ENCODE results near the gene BTG1.

Gene BTG1, protein sequence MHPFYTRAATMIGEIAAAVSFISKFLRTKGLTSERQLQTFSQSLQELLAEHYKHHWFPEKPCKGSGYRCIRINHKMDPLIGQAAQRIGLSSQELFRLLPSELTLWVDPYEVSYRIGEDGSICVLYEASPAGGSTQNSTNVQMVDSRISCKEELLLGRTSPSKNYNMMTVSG

DNA sequence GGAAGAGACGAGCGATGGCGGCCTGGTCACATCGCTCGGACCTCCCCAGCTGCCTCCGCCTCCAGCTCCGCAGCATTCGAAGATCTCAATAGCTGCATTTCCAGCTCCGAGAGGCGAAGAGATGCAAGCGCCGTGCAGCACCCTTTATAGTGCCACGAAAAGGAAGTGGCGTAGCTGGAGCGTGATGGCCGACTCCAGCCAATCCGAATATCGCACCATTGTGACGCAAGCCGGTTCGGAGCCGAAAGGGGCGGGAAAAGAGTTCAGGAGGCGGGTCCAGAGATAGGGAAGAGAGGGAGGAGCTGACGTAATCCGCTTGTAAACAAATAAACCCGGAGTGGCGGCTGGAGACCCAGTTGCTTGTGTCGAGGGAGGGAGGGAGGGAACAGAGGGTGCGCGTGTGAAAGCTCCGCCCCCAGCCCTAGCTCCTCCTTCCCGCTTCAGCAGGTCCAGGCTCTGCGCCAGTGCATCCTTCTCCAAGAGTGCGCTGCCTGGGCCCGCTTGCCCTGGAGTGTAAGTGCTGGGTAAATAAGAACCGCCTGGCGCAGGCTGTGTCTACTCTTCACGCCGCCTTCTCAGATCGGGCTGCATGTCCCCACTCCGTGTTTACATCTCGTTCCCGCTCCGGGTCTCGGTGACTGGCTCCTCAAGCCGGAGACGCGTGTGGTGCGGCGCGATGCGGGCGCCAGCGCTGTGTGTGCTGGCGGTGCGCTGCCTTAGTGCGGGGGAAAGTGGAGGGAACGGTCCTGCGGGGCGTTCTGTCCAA lies at the start of gene BTG1:
Gene BTG1, minus strand, starts transcription at position 116 of the 766 bp plus-strand sequence. CDS start 311 bp downstream, outside the sequence.
- DNase-seq, result peak; percentile 100

DNA sequence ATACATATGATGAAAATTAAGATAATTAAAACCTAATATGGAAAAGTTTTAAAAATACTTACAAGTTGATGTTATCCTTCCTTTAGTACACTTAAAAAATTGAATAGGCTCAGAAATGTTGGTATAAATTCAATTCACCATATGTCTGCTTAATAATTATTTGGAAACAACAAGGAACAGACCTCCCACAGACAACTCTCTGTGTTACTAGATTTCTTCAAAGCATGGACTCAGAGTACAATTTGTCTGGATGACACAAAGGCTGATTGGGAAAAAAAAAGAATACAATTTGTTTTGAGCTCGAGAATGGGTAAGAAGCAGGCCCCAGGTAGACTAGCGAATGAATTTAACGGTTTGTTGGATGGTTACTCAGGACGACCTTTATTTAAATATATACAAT lies 48.9 kb upstream of the BTG1 start:
- DNase-seq, result no peak

DNA sequence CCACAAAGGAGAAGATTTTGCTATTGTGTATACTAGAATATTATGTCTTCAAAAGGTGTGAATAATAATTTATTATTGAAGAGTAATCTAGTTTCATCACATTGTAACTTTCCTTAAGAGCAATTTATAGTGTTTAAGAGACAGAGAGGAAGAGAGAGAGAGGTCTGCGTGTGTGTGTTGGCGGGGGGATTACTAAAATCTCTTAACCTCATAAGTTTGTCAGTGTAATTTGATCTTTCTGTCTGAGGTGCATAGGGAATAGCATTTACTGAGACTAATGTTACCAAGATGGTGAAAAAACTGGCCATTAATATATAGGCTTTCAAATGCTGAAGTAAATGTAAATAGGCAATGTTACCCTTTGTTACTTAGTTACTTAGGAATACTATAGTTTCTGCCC lies 48.2 kb upstream of the BTG1 start:
- DNase-seq, result no peak

DNA sequence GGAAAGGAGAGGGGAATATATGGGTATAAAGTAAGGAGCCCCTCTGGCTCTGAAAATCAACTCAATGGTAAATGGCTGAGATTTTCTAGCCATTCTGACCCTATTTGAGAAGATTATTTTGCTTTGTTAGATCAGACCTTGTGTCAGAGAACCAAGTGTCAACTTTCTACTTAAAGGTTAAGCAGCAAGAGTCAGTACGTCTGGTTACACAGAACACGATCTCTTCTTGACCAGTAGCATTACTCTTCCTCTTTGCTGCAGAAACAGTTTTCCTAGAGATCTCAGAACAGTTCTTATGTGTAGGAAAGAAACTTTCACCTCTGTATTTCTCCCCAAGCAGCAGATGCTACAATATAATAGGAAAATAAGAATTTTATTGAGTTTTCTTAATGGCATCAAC lies 47.4 kb upstream of the BTG1 start:
- DNase-seq, result no peak

DNA sequence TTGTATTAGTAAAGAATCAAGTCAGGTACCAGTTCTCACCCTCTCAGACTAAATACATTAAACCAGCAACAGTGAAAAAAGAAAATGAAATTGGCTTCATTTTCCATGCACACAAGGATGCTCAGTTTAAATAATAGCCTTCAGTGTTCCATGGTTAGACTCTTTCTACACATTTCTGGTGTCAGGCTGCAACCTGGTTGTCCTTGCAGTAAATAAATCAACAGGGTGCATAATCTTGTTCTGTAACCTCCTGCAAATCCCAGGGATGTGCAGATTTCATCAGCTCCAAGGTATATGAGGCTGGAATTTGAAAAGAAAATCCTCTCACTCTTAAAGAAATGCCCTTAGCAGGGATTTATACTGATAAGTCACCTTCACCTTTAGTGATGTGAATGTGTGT lies 46.7 kb upstream of the BTG1 start:
- DNase-seq, result no peak

DNA sequence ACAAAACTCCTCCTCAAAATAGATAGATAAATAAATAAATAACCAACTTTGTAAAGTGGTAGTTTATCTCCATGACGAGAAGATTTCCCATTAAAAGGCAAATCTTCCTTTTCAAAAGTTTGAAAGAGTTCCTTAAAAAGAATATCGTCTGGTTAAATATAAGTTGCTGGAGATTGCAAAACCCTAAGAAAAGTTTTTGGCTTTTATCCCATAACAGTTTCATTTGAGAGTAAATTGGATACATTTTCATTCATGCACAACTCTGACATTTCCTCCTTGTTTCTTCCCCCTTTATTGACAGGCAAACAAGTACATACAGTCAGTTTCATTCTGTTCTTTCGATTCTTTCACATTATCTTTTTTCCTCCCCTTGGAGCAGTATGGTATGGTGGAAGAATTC lies 45.4 kb upstream of the BTG1 start:
- no peak for DNase-seq

DNA sequence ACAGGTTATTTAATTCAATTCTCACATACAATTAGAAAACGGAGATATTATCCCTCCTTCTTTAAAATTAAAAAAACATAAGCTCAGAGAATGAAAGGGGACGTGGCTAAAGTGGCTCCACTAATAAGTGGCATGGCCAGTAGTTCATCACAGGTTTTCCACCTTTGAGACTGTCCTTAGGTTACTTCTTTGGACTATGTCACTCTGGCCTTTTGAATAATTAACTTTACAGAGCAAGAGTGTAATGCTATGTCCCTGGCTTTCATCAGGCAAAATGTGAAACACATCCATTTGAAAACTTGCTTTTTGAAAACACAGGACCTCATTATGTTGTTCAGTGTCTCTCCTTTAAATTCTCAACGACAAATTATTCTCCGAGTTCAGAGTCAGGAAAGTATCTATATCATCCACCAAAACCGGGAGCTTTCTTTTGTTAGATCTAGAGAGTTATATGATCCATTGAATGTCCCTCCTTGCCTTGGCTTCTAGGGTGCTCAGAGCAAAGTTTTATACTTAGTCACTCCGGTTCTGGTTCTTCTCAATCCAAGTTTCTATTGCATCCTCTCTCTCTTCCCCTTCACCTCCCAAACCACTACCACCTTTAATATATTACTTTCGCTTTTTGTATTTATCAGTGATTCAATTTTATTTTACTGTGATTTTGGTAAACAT lies 43.0 kb upstream of the BTG1 start:
- no peak for DNase-seq

DNA sequence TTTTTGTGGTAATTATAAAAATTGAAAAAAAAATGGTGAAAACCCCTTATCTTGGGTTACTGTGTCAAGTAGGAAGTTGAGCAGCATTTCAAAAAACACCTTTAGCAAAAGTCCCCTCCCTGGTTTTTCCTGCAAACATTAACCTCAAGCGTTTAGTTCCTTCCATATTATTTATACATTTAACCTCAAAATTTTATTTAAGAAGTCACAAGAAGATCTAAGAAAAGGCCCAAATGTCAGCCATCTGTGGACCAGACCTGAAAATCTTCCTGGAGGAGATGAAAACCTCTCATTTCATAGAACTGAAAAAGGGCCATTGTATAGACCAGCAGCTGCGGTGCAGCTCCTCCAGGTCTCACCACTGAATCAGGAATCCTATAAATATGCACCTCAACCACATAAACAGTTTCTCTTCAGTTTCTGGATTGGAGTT lies 40.4 kb upstream of the BTG1 start:
- no peak for DNase-seq

DNA sequence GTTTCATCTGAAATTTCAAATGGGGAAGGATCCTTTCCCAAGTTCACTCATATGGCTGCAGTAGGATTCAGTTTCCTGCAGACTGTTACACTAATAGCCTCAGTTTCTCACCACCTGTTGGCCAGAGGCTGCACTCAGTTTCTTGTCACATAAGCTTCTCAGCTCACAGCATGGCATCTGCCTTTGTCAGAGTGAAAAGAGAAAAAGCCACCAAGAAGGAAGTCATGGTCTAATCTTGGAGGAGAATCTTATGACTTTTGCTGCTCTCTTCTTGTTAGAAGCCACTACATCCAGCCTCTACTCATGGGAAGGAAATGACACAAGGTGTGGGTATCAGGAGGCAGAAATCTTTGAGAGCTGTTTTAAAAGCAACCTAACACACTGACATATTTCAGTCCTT lies 39.4 kb upstream of the BTG1 start:
- DNase-seq, result no peak

DNA sequence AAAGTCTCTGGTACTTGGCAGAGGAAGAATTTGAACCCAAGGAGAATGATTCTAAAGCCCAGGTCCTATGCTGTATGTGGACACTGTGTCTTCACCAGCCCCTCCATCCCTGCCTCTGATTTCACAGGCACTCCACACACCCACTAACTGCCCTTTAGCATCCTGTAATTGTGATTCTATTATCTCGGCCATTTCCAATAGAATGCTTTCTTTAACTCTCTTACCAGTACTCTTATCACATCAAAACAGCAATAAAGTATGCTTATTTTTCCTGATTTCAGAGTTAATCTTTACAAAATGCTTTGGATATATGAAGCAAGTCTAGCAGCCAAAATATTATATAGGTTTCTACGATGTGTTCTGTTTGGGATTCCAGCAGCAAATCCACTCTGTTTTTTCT lies 37.9 kb upstream of the BTG1 start:
- no peak for DNase-seq

DNA sequence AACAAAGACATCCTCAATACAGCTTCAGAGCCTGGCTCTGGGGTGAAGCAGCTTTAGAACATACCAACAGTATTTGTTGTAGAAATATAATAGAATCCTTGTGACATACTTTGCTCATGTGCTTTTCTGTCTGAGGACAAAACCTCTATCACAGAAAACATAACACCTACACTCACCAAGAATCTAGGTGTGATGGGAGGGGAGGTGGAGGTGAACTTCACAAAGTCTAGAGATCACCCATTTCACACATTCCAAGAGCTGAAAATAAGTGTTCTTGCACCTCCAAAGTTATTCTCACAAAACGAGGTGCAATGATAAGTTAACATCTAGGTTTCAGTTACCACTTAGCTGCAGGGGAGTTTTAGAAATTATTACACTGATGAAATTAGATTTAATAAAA lies 32.7 kb upstream of the BTG1 start:
- DNase-seq, result no peak

DNA sequence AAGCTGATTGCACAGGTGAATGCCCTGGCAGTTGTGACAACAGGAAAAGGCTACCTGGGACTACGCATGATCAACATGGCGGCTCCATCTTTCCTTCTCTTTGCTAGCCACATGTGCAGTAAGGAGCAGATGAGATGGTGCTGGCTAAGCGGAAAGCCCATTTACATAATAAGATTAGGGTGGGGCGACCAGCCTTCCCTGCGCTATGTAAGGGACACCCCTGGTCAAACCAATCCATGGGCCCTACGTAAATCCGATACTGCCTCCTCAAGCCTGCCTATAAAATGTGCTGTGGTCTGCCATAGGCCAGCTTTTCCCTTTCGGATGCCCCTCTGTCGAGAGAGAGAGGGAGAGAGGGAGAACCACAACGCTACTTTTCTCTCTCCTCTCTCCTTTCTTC lies 31.0 kb upstream of the BTG1 start:
- DNase-seq, result no peak

DNA sequence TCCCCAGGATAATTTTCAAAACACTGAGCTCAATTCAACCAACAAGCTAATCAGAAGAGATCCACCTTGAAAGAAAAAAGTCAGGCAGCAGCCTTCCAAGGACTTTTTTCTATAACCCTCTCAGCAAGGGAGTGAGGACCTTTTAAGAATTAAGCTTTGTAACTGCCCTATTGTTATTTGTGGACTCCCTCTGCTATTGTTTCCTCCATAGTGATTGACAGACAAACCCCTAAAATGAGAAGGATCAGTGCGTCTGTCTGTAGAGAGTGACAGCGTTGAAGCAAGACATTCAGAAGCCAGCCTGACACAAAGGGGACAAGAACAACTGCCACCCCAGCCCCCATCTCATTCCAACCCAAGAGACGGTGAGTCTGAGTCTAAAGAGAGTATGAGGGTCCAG lies 30.3 kb upstream of the BTG1 start:
- DNase-seq, result no peak

DNA sequence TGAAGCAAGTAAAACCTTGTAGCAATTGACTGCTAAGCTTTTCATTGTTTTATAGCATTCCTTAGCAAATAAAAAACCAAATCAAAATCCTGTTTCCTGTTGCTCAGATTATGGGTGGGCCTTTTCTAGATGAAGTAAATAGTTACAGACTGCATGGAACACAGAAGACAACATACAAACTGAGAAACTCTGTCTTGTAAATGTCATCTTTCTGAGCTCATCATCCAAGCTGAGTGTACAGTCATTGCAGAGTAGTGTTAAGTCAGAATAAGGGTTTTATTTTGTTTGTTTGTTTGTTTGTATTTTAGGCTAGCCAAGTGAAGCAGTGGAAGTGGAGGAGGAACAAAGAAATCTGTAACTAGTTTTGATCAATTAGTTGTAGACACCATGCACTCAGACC lies 24.4 kb upstream of the BTG1 start:
- DNase-seq, result no peak

DNA sequence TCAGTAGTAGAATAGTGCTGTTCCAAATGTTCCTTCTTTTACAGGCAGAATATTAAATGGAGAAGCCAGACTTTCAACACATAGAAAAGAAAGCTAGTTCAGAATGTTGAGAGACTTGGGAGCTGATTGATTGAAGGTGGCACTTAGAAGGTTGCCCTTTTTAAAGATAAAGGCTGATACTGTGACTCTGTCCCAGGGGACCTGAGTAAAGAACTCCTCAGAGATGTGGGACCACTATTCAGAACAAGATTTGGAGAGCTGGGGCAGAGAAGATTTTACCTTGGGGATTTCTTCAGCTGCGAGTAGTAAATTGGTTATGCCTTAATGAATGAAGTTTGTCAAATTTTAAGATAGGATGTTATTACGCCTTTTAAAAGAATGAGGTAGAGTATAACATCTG lies 21.4 kb upstream of the BTG1 start:
- no peak for DNase-seq

DNA sequence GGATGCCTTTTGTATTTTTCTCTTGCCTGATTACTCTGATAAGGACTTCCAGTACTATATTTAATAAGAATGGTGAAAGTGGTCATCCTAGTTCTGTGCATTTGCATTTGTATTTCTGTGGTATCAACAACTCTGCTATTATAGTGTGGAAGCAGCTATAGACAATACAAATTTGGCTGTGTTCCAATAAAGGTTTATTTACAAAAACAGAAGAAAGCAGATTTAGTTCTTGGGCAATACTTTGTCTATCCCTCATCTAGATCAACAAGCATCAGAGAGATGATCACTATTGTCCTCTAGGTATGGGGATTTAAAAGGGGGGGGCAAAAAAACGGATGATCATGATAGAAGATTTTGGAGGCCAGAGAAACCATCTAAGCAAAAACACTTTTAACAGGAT lies 19.1 kb upstream of the BTG1 start:
- DNase-seq, result peak; percentile 12

DNA sequence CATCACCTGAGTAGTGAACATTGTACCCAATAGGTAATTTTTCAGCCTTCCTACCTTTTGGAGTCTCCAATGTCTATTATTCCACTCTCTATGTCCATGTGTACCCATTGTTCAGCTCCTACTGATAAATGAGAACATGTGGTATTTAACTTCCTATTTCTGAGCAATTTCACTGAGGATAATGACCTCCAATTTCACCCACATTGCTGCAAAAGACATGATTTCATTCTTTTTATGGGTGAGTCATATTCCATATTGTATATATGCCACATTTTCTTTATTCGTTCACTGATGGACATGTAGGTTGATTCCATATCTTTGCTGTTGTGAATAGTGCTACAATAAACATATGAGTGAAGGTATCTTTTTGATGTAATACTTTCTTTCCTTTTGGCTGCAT lies 16.4 kb upstream of the BTG1 start:
- no peak for DNase-seq

DNA sequence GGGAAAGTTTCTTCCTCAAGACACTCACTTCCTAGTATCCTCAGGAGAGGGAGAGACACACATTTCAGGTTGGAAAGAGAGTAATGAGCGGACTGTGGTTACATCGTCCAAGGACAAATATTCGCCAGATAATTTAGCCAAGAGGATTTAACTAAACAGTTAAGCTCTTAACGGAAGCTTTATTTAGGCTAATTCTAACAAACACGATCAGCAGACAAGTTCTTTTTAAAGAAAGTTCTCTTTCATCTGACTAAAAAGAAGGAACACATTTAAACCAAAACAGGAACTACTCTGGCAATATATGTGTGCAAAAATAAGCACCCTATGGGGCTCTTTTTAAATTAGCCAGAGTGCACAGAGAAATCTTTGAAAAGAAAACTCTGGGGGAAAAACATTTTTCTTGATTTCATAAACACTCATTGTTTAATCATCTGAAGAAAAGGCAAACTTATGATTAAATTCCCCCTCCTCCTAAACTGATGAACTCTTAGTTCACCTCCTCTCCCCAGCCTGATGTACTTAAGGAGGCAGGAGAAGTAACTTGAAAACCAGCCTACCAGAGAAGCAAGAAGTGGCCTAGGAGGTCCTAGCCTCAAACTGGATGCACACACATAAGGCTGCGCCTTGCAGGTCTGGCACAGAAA lies 13.3 kb upstream of the BTG1 start:
- no peak for DNase-seq

DNA sequence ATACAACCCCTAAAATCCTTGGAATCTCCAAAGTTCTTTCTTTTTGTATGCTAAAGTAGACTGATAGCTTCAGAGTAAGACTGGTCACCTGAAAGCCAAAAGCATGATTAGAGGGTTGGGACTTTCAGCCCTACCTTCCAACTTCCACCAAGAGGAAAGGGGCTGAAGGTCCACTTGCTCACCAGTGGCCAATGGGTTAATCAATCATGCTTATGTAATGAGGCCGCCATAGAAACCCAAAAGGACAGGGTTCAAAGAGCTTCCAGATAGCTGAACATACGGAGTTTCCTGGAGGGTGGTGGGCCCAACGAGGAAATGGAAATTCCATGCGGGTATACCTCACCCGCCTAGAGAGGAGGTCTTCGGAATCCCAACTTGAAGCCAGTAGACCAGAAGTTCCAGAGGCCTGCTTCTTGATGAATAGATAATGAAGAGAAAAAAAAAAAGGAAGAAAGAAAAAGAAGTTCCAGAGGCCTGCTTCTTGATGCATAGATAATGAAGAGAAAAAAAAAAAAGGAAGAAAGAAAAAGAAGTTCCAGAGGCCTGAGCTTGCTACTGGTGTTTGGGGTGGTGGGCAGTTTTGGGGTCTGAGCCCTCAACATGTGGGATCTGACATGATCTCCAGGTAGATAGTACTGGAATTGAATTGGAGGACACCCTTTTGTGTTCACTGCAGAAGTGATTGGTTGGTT lies 11.2 kb upstream of the BTG1 start:
- no peak for DNase-seq

DNA sequence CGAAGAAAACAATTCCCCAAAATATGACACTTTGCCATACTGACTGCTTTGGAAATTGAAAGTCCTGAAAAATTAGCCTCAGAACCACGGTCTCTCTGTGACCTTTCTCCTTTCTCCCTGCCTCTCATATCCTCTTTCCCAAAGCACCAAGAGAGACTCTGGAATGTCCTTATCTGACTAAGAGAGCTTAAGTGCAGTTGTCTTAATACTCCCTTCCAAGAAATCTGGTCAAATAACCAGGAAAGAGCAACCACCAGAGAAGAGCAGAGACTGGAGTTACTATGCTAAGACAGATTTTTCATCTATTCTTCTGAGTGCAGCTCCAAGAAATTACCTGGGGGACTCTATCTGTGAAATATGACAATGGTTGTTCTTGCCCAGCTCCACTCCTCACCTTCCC lies 10.5 kb upstream of the BTG1 start:
- no peak for DNase-seq

DNA sequence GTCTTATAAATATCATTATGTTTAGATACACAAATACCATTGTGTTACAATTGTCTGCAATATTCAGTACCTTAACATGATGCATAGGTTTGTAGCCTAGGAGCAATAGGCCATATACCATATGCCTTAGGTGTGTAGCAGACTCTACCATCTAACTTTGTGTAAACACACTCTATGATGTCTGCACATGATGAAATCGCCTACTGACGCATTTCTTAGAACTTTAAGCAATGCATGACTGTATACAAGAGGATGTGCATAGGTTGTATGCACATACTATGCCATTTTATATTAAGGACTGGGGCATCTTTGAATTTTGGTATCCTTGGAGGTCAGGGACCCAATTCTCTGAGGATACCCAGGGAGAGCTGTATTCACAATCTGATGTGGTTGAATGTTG lies 10.1 kb upstream of the BTG1 start:
- no peak for DNase-seq

DNA sequence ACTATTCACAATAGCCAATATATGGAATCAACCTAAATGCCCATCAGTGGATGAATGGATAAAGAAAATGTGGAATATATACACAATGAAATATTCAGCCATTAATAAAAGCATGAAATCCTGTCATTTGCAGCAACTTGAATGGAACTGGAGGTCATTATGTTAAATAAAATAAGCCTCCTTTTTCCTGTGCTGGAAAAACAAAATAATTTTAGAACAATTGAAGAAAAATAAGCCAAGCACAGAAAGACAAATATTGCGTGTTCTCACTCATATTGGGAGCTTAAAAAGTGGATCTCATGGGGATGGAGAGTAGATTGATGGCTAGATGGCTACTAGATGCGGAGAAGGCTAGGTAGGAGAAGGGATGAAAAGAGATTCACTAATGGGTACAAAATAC lies 6.3 kb upstream of the BTG1 start:
- DNase-seq, result no peak

DNA sequence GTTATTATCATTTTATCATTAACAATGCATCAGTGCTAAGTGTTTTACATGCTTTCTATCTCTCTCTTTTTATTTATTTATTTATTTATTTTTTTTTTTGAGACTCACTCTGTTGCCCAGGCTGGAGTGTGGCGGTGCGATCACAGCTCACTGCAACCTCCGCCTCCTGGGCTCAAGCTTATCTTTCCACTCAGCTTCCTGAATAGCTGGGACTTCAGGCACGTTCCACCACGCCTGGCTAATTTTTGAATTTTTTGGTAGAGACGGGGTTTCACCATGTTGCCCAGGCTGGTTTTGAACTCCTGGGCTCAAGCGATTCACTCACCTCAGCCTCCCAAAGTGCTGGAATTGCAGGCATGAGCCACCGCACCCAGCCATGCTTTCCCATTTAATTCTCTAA lies 3.9 kb upstream of the BTG1 start:
- DNase-seq, result no peak

Measured in NCI-H1105 treated with DMSO at 0.1 percent for 48 hours (cell line).